PC-9 (cell line): ENCODE results near the gene TMEM232. TPM values are rescaled to one million over a fixed set of nuclear protein-coding genes. Genes with fewer than 3 reads are reported as not detected.
"Not testable (repeated sequence)": the region's sequence is repeated elsewhere in the genome, so short reads cannot be mapped to it uniquely, and the experiment has no call there.

Source experiments
- BruUV-seq: library from RNA; stranded (reverse); fragments of 400-500 nt; replicated peaks from 2 replicates; lab custom pipeline; 2021; lab: Mats Ljungman, UMichigan
- CTCF ChIA-PET: fragments of 300-600 bp; sonication (Branson Sonifier 250); formaldehyde crosslinking; loops from one replicate; lab custom pipeline; 2022; ENCODE audit warnings: antibody characterized with exemption; lab: Charles Lee
- POLR2A ChIA-PET: fragments of 300-600 bp; sonication (Branson Sonifier 250); formaldehyde crosslinking; loops from one replicate; lab custom pipeline; 2022; ENCODE audit warnings: antibody characterized with exemption; ENCODE audit not compliant: unreplicated experiment; lab: Charles Lee
- DNase-seq, 2 experiments: peaks; one replicate each; pipeline versions ENCODE4 v3.0.0 to v3.0.0-alpha.2; 2015 to 2022; ENCODE audit warnings: mixed read lengths in 1 of 2
- H2AFZ ChIP-seq: fragments of 200-600 bp; sonication (generic); 2 replicates; pipeline ENCODE4 v1.8.1; 2017; ENCODE audit warnings: antibody characterized with exemption
- H3F3A ChIP-seq: fragments of 200-600 bp; sonication (generic); 2 replicates; pipeline ENCODE4 v1.8.1; 2017; ENCODE audit warnings: antibody characterized with exemption, mild to moderate bottlenecking, low read depth; ENCODE audit not compliant: insufficient read depth
- H3K27ac ChIP-seq: fragments of 200-600 bp; sonication (generic); 2 replicates; pipeline ENCODE4 v1.6.1; 2016; ENCODE audit warnings: mixed run types
- H3K27me3 ChIP-seq: fragments of 200-600 bp; sonication (generic); 2 replicates; pipeline ENCODE4 v1.6.1; 2016; ENCODE audit warnings: low read depth, mixed run types; ENCODE audit not compliant: insufficient read depth
- H3K36me3 ChIP-seq: fragments of 200-600 bp; sonication (generic); 2 replicates; pipeline ENCODE4 v1.6.1; 2016; ENCODE audit warnings: low read depth, mixed run types
- H3K4me1 ChIP-seq: fragments of 200-600 bp; sonication (generic); replicated peaks from 2 replicates; pipeline ENCODE4 v1.6.1; 2016; ENCODE audit warnings: mixed run types; ENCODE audit not compliant: insufficient read depth
- H3K4me2 ChIP-seq: fragments of 200-600 bp; sonication (generic); 2 replicates; pipeline ENCODE4 v1.6.1; 2017; ENCODE audit warnings: mixed run types
- H3K4me3 ChIP-seq: fragments of 200-600 bp; sonication (generic); 2 replicates; pipeline ENCODE4 v1.6.1; 2016; ENCODE audit warnings: mixed run types
- H3K79me2 ChIP-seq: fragments of 200-600 bp; sonication (generic); 2 replicates; pipeline ENCODE4 v1.6.1; 2017; ENCODE audit warnings: low read depth, mixed run types
- H3K9me2 ChIP-seq: fragments of 200-600 bp; sonication (generic); 2 replicates; pipeline ENCODE4 v1.8.1; 2017; ENCODE audit warnings: mild to moderate bottlenecking; ENCODE audit not compliant: insufficient read depth
- H3K9me3 ChIP-seq: fragments of 200-600 bp; sonication (generic); 2 replicates; pipeline ENCODE4 v1.8.1; 2016; ENCODE audit warnings: low read depth; ENCODE audit not compliant: insufficient read depth
- H4K20me1 ChIP-seq: fragments of 200-600 bp; sonication (generic); 2 replicates; pipeline ENCODE4 v1.8.1; 2017; ENCODE audit not compliant: insufficient read depth
- CTCF ChIP-seq: fragments of 200-600 bp; sonication (generic); conservative IDR thresholded peaks from 2 replicates; pipeline ENCODE4 v1.6.1; 2017; ENCODE audit warnings: mixed run types, antibody characterized with exemption, mild to moderate bottlenecking, moderate library complexity
- EZH2 ChIP-seq: fragments of 200-600 bp; sonication (generic); IDR thresholded peaks from 2 replicates; pipeline ENCODE4 v1.8.0; 2017; ENCODE audit warnings: antibody characterized with exemption, low read depth
- intact Hi-C: fragments of 100-400 bp; cut with micrococcal nuclease; formaldehyde crosslinking; loops from one replicate; pipeline ENCODE4 v1.10.0; 2022; ENCODE audit not compliant: unreplicated experiment
- total RNA-seq: library from RNA; stranded (reverse); gene quantifications from 2 replicates; pipeline ENCODE4 v1.2.3, GENCODE V29; 2021

TMEM232 gene
- total RNA-seq, 1 experiment from 2014 or later = 0.65 TPM

- intact Hi-C loops = no loop called here
- POLR2A ChIA-PET = no interaction called here
- H2AFZ ChIP-seq = no peak overlapping the region
Measured at GRCh38 chr5:110536120-110537115, 190.1 kb downstream of the TMEM232 start.

GRCh38 chr5:110535146-110535545 lies 191.3 kb downstream of the TMEM232 start:
- H3K79me2 ChIP-seq, H3K9me3 ChIP-seq, BruUV-seq, H3K4me1 ChIP-seq, H2AFZ ChIP-seq, H4K20me1 ChIP-seq, DNase-seq, H3F3A ChIP-seq, H3K4me2 ChIP-seq, H3K27me3 ChIP-seq, intact Hi-C loops, H3K36me3 ChIP-seq, H3K27ac ChIP-seq, POLR2A ChIA-PET, H3K4me3 ChIP-seq, CTCF ChIA-PET, H3K9me2 ChIP-seq: not testable (repeated sequence)

More at GRCh38 chr5:110536120-110537115, 190.1 kb downstream of the TMEM232 start:
- no peaks in the 10 kb centered on the region for H3K36me3 ChIP-seq
- H3K4me1 ChIP-seq = no peaks in the 10 kb centered on the region
- no peak overlapping the region for H3K27ac ChIP-seq
- TF ChIP-seq EZH2 (no peak), CTCF (no peak)
- DNase-seq = no peak
- no peak overlapping the region for H3K4me3 ChIP-seq
- no TSS peak for BruUV-seq
- H3F3A ChIP-seq = no peaks in the 10 kb centered on the region
- no peak overlapping the region for H3K4me2 ChIP-seq
- H3K9me2 ChIP-seq = no peaks in the 10 kb centered on the region
- CTCF ChIA-PET = no interaction called here
- H4K20me1 ChIP-seq = no peaks in the 10 kb centered on the region
- H3K9me3 ChIP-seq = no peaks in the 10 kb centered on the region
- no peaks in the 10 kb centered on the region for H3K27me3 ChIP-seq
- H3K79me2 ChIP-seq = no peaks in the 10 kb centered on the region

- Histone ChIP-seq H3F3A (no peaks in the 10 kb centered on the region), H3K4me3 (no peak overlapping the region), H3K9me3 (no peaks in the 10 kb centered on the region), H3K4me1 (no peaks in the 10 kb centered on the region), H2AFZ (no peak overlapping the region), H3K27me3 (no peaks in the 10 kb centered on the region), H3K9me2 (no peaks in the 10 kb centered on the region), H3K79me2 (no peaks in the 10 kb centered on the region), H3K36me3 (no peaks in the 10 kb centered on the region), H3K27ac (no peak overlapping the region), H4K20me1 (no peaks in the 10 kb centered on the region), H3K4me2 (no peak overlapping the region)
- no TSS peak for BruUV-seq
- ChIA-PET CTCF (no interaction called here), POLR2A (no interaction called here)
- TF ChIP-seq EZH2 (no peak), CTCF (no peak)
- no peak for DNase-seq
- intact Hi-C loops = no loop called here
Measured at GRCh38 chr5:110525762-110526161, 200.7 kb downstream of the TMEM232 start.
